ENCODE data around the gene TMEM147. TPM values are rescaled to one million over a fixed set of nuclear protein-coding genes. Genes with fewer than 3 reads are reported as not detected.
"Not testable (repeated sequence)": the region's sequence is repeated elsewhere in the genome, so short reads cannot be mapped to it uniquely, and the experiment has no call there.

TMEM147 gene
- total RNA-seq, 4 donors from 2014 or later, result 68.1 to 119 (median 89.6) TPM

DNA sequence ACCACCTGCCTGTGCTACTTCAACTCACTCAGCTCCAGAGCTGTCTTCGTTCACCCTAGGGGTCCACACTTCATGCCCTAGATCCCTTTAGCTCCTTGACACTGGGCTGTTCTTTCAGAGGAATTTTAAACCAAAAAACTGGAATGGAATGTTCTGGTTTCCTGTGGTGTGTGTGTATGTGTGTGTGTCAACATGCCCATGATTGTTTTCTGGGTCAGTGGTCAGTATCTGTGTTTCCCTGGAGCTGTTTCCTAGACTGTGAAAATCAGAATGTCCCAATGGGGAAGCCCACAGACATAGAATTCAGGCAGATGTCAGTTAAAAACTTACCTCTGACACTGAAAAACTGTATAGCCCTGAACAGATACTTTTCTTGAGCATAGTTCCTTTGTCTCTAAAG is 41.9 kb downstream of the TMEM147 start:
- no peak for DNase-seq
- Histone ChIP-seq H3K27me3 (peaks cover 0 to 44% (median 0%) of the 10 kb centered on the region in 4 donors), H3K9me3 (no peaks in the 10 kb centered on the region), H3K4me3 (no peak overlapping the region), H3K36me3 (no peaks in the 10 kb centered on the region), H3K4me1 (no peaks in the 10 kb centered on the region), H3K27ac (no peak overlapping the region)
- TF ChIP-seq, protein P1, sequence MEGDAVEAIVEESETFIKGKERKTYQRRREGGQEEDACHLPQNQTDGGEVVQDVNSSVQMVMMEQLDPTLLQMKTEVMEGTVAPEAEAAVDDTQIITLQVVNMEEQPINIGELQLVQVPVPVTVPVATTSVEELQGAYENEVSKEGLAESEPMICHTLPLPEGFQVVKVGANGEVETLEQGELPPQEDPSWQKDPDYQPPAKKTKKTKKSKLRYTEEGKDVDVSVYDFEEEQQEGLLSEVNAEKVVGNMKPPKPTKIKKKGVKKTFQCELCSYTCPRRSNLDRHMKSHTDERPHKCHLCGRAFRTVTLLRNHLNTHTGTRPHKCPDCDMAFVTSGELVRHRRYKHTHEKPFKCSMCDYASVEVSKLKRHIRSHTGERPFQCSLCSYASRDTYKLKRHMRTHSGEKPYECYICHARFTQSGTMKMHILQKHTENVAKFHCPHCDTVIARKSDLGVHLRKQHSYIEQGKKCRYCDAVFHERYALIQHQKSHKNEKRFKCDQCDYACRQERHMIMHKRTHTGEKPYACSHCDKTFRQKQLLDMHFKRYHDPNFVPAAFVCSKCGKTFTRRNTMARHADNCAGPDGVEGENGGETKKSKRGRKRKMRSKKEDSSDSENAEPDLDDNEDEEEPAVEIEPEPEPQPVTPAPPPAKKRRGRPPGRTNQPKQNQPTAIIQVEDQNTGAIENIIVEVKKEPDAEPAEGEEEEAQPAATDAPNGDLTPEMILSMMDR (IDR thresholded peaks at IDR 0.05), result no peak
- TF ChIP-seq POLR2A (IDR thresholded peaks at IDR 0.05), result no peak
- intact Hi-C loops (cut with DNase I), result no loop called here
- WGBS, 2 donors, result 27 to 38% methylated on average over 1 of the region's 1 CpG

DNA sequence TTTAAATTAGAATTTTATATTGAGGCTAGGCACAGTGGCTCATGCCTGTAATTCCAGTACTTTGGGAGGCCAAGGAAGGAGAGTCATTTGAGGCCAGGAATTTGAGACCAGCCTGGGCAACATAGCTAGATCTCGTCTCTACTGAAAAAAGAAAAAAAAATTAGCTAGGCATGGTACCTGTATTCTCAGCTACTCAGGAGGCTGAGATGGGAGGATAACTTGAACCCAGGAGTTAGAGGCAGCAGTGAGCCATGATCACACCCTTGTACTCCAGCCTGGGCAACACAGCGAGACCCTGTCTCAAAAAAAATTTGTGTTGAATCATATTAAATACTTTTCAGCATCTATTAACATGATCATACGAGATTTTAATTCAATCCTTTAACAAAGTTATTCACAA is 45.4 kb downstream of the TMEM147 start:
- no peak for DNase-seq
- TF ChIP-seq POLR2A (IDR thresholded peaks at IDR 0.05), result no peak
- TF ChIP-seq, protein P1 (IDR thresholded peaks at IDR 0.05), result no peak
- Histone ChIP-seq H3K9me3 (no peaks in the 10 kb centered on the region), H3K36me3 (no peaks in the 10 kb centered on the region), H3K27ac (no peak overlapping the region), H3K4me1 (no peaks in the 10 kb centered on the region), H3K4me3 (no peak overlapping the region), H3K27me3 (peaks cover 0 to 24% (median 0%) of the 10 kb centered on the region in 4 donors)
- WGBS, 2 donors, result 65 to 69% methylated on average over 3 of the region's 3 CpGs
- intact Hi-C loops (cut with DNase I), result no loop called here

DNA sequence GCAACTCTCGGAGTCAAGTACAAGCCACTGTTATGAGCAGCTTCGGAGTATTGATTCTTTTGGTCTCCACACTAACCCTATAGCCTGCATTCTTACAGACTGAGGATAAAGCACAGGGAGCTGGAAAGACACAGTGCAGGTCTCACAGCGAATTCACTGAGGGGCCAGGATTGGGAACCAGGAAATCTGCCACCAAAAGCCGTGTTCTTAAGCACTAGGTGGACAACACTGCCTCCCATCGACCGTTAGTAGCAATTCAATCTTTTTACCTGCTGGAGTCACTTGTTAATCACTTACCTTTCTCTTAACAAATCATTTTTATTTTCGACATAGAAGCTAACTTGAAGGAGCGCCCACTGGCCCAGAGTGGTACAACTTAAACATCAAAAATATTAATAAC is 46.8 kb downstream of the TMEM147 start:
- Histone ChIP-seq H3K27me3 (peaks cover 0 to 11% (median 0%) of the 10 kb centered on the region in 4 donors), H3K4me1 (no peaks in the 10 kb centered on the region), H3K36me3 (no peaks in the 10 kb centered on the region), H3K27ac (no peak overlapping the region), H3K4me3 (no peak overlapping the region), H3K9me3 (no peaks in the 10 kb centered on the region)
- intact Hi-C loops (cut with DNase I), result no loop called here
- WGBS, 2 donors, result 27 to 29% methylated on average over 5 to 8 of the region's 8 CpGs
- DNase-seq, result no peak
- no peak for TF ChIP-seq POLR2A (IDR thresholded peaks at IDR 0.05)
- TF ChIP-seq, protein P1 (IDR thresholded peaks at IDR 0.05), result peak in 4 of 6 experiments; percentile 16 to 50 (median 25)

DNA sequence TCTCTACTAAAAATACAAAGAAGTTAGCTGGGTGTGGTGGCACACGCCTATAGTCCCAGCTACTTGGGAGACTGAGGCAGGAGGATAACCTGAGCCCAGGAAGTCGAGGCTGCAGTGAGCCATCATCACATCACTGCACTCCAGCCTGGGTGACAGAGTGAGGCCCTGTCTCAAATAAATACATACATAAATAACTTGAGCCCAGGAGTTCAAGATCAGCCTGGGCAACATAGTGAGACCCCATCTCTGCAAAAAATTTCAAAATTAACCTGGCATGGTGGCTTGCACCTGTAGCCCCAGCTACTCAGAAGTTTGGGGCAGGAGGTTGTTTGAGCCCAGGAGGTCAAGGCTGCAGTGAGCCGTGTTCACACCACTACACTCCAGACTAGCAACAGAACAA is 49.6 kb downstream of the TMEM147 start:
- H3K4me1 ChIP-seq; H3K36me3 ChIP-seq; H3K27ac ChIP-seq; H3K9me3 ChIP-seq; DNase-seq; H3K4me3 ChIP-seq; H3K27me3 ChIP-seq; intact Hi-C loops (cut with DNase I): not testable (repeated sequence)
- 72 to 85% methylated on average over 3 of the region's 3 CpGs for WGBS, 2 donors

DNA sequence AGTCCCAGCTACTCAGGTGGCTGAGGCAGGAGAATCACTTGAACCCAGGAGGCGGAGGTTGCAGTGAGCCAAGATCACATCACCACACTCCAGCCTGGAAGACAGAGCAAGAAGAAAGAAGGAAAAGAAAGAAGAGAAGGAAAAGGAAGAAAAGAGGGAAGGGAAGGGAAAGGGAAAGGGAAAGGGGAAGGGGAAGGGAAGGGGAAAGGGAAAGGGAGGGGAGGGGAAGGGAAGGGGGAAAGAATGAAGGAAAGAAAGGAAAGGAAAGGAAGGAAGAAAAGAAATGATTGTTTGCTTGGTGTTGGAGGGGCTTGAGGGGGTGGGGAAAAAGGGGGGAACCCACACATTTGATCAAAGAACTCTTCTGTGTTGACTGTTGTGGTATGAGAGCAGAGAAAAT is 50.5 kb downstream of the TMEM147 start:
- Histone ChIP-seq H3K4me1 (no peaks in the 10 kb centered on the region), H3K27me3 (peaks cover 0 to 9% (median 0%) of the 10 kb centered on the region in 4 donors), H3K36me3 (no peaks in the 10 kb centered on the region), H3K4me3 (no peak overlapping the region), H3K27ac (no peak overlapping the region), H3K9me3 (no peaks in the 10 kb centered on the region)
- no peak for DNase-seq
- no peak for TF ChIP-seq POLR2A (IDR thresholded peaks at IDR 0.05)
- TF ChIP-seq, protein P1 (IDR thresholded peaks at IDR 0.05), result no peak
- 91 to 100% methylated on average over 1 of the region's 1 CpG for WGBS, 2 donors
- intact Hi-C loops (cut with DNase I), result no loop called here

DNA sequence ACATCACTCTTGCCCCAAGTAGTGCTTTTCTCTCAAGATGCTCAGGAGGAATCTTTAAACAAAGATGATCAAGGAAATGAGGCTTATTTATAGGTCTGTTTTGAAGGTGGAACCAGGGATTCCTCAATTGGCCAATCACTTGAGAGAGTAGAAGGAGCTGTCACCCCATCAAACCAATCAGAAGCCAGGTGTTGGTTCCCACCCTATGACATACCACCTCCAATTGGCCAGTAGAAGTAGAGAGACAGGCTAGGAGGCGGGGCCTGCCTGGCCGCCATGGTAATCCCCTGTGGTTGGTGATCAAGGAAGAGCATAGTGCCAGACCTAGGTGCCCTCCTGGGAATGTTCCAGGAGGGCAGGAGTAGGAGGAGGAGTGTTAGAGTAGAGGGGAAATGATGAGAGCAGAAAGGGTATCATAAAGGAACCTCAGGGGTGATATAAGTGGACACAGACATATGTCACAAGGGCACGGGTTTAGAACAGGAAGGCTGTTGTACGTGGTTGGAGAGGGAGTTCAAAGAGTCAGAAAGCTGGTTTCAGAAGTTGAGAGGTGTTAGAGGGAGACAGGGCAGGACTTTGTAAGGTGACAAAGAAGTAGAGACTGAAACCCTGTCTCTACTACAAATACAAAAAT is 51.1 kb downstream of the TMEM147 start:
- intact Hi-C loops (cut with DNase I), result no loop called here
- peaks cover 0 to 9% (median 0%) of the 10 kb centered on the region in 4 donors for H3K27me3 ChIP-seq
- DNase-seq, result no peak
- WGBS, 2 donors, result 58 to 71% methylated on average over 4 of the region's 4 CpGs
- H3K36me3 ChIP-seq, result no peaks in the 10 kb centered on the region
- H3K4me1 ChIP-seq, result no peaks in the 10 kb centered on the region
- TF ChIP-seq, protein P1 (IDR thresholded peaks at IDR 0.05), result no peak
- no peak for TF ChIP-seq POLR2A (IDR thresholded peaks at IDR 0.05)
- H3K9me3 ChIP-seq, result no peaks in the 10 kb centered on the region
- no peak overlapping the region for H3K4me3 ChIP-seq
- no peak overlapping the region for H3K27ac ChIP-seq
